ENCODE data around the gene RAPGEF2.
"Not testable (repeated sequence)": the region's sequence is repeated elsewhere in the genome, so short reads cannot be mapped to it uniquely, and the experiment has no call there.

Gene RAPGEF2

GRCh38 chr4:159248384-159249178, 145.7 kb downstream of the RAPGEF2 start:
- DNase-seq: peak; percentile 76

DNA sequence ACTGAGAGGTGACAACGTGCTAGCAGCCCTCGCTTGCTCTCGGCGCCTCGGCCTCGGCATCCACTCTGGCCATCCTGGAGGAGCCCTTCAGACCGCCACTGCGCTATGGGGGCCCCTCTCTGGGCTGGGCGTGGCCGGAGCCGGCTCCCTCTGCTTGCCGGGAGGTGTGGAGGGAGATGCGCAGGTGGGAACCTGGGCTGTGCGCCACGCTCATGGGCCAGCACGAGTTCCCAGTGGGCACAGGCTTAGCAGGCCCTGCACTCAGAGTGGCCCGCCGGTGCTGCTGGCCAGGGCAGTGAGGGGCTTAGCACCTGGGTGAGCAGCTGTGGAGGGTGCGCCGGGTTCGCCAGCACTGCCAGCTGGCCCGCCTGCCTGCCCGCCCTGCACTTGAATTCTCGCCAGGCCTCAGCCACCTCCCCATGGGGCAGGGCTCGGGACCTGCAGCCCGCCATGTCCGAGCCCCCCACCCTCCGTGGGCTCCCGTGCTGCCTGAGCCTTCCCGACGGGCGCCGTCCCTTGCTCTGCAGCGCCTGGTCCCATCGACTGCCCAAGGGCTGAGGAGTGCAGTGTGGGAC, 148.0 kb downstream of the RAPGEF2 start:
- DNase-seq: no peak

DNA sequence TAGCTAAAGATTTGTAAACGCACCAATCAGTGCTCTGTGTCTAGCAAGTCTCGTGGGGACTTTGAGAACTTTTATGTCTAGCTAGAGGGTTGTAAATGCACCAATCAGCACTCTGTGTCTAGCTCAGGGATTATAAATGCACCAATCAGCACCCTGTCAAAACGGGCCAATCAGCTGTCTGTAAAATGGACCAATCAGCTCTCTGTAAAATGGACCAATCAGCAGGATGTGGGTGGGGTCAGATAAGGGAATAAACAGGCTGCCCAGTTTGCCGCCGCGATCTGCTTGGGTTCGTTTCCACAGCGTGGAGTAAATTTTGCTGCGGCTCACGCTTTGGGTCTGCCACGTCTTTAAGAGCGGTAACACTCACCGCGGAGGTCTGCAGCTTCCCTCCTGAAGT, 148.7 kb downstream of the RAPGEF2 start:
- not testable (repeated sequence) for DNase-seq

DNA sequence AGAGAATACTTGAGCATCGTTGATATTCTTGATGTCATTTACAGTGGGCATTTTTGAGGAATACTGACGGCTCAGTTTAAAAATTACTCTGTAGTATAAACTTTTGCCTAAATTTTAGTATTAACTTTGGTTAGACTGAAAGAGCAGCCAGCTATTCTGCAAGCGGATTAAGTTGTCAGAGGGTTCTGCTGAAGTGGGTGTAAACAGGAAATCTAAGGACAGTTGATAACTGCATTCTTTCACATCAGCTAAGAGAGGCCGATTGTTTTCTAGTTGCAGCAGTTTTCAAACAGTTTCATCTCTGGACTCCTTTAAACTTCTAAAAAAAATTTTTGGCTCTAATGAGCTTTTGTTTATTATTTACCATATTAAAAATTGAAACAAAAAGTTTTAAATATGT, 149.6 kb downstream of the RAPGEF2 start:
- DNase-seq: no peak

- no peak for DNase-seq
Observed at GRCh38 chr4:159256037-159256436, 153.2 kb downstream of the RAPGEF2 start.

DNA sequence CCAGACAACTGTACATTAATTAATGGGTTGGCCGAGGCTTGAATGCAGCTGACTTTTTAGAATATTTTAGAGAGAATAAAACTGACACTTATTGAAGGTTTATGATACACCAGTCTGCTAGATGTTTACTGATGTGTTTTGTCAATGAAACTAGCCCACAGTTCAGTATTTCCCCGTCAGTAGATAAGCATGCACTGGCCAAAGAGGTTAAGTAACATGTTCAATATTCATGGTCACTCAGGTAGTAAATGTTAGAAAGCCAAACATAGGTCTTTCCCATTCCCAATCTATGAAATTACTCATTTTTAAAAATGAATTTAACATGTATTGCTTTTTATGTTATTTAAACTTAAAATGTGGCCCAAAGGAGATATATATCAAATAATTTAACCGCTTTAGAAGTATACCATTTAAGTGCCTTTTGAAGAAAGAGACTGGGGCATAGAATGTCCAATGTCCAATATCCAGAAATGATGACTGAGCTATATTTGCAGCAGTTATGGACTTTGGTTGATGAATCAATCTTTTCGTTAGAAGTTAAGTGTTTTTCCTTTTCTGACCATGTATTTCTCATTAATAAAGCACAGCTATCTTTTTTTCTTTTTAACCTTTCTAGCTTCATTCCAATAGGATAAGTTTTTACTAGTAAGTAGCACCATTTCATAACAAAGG, 156.1 kb downstream of the RAPGEF2 start:
- no peak for DNase-seq

DNA sequence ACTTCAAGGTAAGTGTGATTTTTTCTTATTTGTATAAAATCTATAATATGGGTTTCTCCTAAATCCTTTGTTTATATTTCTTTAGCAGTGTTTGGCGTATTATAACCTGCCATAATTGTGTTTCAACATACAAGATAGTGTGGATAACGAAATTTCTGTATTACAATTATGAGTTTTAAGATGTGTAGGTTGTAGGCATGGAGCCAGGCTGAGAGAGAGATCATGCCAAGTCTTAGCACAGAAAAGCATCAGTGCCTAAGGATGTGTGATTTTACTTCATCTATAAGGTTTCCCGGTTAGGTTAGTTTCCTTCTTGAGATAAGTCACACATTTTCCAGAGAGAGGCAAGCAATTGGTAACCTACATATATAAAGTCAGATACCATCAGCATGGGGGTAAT, 161.2 kb downstream of the RAPGEF2 start:
- DNase-seq: no peak

- peak; percentile 36 for DNase-seq
Observed at GRCh38 chr4:159266981-159267868, 164.3 kb downstream of the RAPGEF2 start.

DNA sequence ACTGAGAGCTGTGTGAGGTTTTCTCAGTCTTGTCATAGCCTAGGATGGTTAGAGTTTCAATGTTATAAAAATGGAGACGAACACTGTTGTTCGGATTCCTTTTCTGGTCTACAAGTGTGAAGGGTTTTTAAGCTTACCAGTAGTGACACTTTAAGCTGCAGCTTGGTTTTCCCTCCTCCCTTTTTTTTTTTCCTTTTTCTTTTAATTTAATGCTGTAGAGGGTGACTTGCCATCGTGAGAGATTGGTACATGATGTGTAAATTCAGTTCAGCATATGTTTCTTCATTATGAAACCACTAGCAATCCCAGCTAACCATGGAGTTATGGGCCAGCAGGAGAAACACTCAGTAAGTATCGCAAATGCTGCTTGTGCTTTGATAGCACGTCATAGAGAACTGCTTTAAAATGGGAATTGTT, 165.0 kb downstream of the RAPGEF2 start:
- no peak for DNase-seq

GRCh38 chr4:159268607-159269006, 165.7 kb downstream of the RAPGEF2 start:
- no peak for DNase-seq

GRCh38 chr4:159269116-159269515, 166.2 kb downstream of the RAPGEF2 start:
- DNase-seq: no peak

GRCh38 chr4:159269956-159270355, 167.1 kb downstream of the RAPGEF2 start:
- DNase-seq: no peak

- DNase-seq: no peak
Observed at GRCh38 chr4:159271856-159272255, 169.0 kb downstream of the RAPGEF2 start.

- no peak for DNase-seq
Observed at GRCh38 chr4:159272273-159273140, 169.6 kb downstream of the RAPGEF2 start.

GRCh38 chr4:159273141-159273438, 170.2 kb downstream of the RAPGEF2 start:
- peak; percentile 56 for DNase-seq

DNA sequence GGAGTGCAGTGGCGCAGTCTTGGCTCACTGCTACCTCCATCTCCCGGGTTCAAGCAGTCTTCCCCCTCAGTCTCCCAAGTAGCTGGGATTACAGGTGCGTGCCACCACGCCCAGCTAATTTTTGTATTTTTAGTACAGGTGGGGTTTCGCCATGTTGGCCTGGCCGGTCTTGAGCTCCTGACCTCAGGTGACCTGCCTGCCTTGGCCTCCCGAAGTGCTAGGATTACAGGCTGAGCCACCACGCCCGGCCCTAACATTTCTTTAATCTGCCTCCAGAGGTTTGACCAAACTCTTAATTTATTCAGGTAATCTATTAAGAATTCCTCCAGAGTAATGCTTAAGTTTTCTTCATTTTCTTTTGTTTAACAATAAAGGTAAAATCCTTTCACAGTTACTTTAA, 171.0 kb downstream of the RAPGEF2 start:
- no peak for DNase-seq

GRCh38 chr4:159278399-159278798, 175.5 kb downstream of the RAPGEF2 start:
- no peak for DNase-seq

GRCh38 chr4:159279084-159279483, 176.2 kb downstream of the RAPGEF2 start:
- peak; percentile 33 for DNase-seq

DNA sequence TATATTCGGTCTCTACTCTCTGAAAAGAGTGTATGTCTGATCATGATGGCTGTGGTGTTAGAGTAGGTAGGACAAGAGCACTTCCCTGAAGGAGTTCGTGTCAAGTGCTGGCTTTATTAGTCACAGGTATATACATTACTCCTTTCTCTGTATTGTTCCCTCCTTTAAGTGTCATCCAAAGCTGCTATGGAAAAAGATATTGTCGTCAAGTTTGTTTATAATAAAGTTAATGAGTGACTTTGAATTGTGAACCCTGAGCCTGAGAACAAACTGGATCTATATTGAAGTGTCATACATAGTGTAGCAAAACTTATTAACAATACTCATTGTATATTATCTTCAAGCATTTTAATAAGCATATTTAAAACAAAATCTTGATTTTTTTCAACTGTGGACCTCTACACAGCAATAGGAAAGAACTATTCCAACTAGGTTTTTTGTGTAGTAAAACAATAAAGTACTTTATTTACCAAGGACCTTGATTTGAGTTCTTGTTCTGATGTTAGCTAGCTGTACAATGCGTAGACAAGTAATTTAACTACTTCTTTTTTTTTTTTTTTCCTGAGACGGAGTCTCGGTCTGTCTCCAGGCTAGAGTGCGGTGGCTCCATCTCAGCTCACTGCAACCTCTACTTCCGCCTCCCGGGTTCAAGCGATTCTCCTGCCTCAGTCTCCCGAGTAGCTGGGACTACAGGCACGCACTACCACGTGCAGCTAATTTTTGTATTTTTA, 177.7 kb downstream of the RAPGEF2 start:
- peak; percentile 96 for DNase-seq

DNA sequence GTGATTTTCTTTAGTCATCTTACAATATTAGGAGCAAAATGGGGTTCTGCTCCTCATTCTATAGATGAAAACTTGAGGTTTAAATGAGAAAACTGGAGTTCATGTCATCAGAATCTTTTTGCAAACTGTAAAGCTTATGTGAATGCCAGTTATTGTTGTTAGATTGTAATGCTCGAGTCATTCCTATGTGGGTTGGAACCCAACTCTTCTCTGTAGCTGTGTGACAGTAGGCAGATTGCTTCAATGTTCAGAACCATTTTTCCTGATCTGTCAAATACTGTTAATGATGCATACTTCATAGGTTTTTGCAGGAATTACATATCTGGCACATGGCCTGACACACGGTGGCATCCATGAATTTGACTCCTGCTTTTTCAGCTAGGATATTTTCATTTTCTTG, 178.9 kb downstream of the RAPGEF2 start:
- peak; percentile 43 for DNase-seq

DNA sequence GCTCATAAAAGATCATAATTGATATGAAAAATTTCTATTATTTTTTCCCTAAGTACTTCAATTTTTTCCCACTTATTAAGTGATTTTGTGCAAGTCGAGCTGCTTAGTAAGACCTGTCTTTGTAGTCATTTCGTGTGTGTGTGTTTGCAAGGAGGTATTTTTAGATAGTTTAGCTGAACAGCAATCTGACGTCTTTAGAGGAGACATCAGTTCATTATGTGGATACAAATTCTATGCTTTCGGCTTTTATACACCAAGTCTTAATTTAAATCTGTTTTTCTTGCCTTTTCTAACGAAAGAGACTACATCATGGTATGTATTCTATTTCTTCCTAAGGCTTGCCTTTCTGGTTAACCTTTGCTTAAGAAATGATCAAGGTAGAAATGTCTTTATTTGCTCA, 179.4 kb downstream of the RAPGEF2 start:
- peak; percentile 28 for DNase-seq

DNA sequence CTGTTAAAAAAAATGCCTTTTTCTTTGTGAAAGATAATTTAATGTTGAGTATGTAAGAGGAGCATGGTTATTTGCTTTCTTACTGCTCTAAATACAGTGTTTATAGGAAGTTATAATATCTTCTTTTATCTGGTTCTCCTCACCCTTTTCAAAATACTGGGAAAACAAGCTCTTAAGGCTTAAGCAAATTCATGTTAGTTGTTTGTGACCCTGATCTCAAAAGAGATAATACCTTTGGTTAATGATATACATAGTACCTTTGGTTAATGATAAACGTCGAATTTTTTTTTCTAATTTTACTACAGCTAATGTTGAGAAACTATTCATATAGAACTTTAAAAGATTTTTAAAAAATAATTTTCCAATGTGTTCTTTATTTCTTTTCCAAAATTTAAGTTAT, 180.1 kb downstream of the RAPGEF2 start:
- DNase-seq: peak; percentile 59
